HEK293 (cell line): ENCODE results near the gene RAD17.

ENCODE experiments used
- CTCF ChIA-PET: fragments of 350-600 bp; formaldehyde crosslinking; extraction: SDS; loops from one replicate; lab custom pipeline; 2021; ENCODE audit warnings: antibody characterized with exemption; lab: Yijun Ruan, JAX
- POLR2A ChIA-PET: fragments of 300-600 bp; formaldehyde crosslinking; extraction: SDS; loops from one replicate; lab custom pipeline; 2020; ENCODE audit warnings: antibody characterized with exemption, inconsistent platforms; lab: Yijun Ruan, JAX
- H3K27ac ChIP-seq: fragments of 200-500 bp; sonication (Bioruptor generic); 2 replicates; pipeline ENCODE4 v1.5.1; 2014; ENCODE audit warnings: low read depth, low read length, control low read depth, inconsistent platforms; ENCODE audit errors: extremely low read depth
- H3K36me3 ChIP-seq, 2 experiments: fragments of 200-500 bp in 1 of 2; sonication (Bioruptor generic) in 1 of 2; 1 replicate in 1 of 2; 2 replicates in 1 of 2; pipeline ENCODE4 v1.5.1; 2014 to 2017; ENCODE audit warnings: inconsistent platforms in 2 of 2, low read length in 2 of 2; ENCODE audit not compliant: control insufficient read depth in 2 of 2, insufficient read depth in 1 of 2
- H3K4me1 ChIP-seq: fragments of 200-500 bp; sonication (Bioruptor generic); 2 replicates; pipeline ENCODE4 v1.5.1; 2014; ENCODE audit warnings: mild to moderate bottlenecking, low read length, inconsistent platforms; ENCODE audit not compliant: control insufficient read depth, insufficient read depth
- H3K4me3 ChIP-seq: 2 replicates; pipeline ENCODE4 v1.5.1; 2011; ENCODE audit warnings: low read depth, mild to moderate bottlenecking, control low read depth, low read length, moderate library complexity
- H3K9me3 ChIP-seq: fragments of 200-500 bp; sonication (Bioruptor generic); 2 replicates; pipeline ENCODE4 v1.5.1; 2014; ENCODE audit warnings: low read depth, low read length, inconsistent platforms; ENCODE audit not compliant: control insufficient read depth, insufficient read depth
- KLF1 ChIP-seq: fragments of 450-650 bp; formaldehyde crosslinking; IDR thresholded peaks from 2 replicates; pipeline ENCODE4 v1.5.1; 2016; ENCODE audit warnings: missing biosample characterization, missing genetic modification characterization
- KLF17 ChIP-seq: fragments of 450-650 bp; formaldehyde crosslinking; IDR thresholded peaks from 2 replicates; pipeline ENCODE4 v1.5.1; 2016; ENCODE audit warnings: missing biosample characterization, missing genetic modification characterization
- OSR2 ChIP-seq: fragments of 450-650 bp; formaldehyde crosslinking; IDR thresholded peaks from 2 replicates; pipeline ENCODE4 v1.5.1; 2016; ENCODE audit warnings: missing biosample characterization, missing genetic modification characterization
- PRDM10 ChIP-seq: fragments of 450-650 bp; formaldehyde crosslinking; IDR thresholded peaks from 2 replicates; pipeline ENCODE4 v1.5.1; 2016; ENCODE audit warnings: missing biosample characterization, missing genetic modification characterization
- SP3 ChIP-seq: fragments of 450-650 bp; formaldehyde crosslinking; IDR thresholded peaks from 2 replicates; pipeline ENCODE4 v1.5.1; 2016; ENCODE audit warnings: missing biosample characterization, missing genetic modification characterization
- ZBTB49 ChIP-seq: fragments of 450-650 bp; formaldehyde crosslinking; IDR thresholded peaks from 2 replicates; pipeline ENCODE4 v1.5.1; 2016; ENCODE audit warnings: missing biosample characterization, missing genetic modification characterization, low read depth
- ZFP69B ChIP-seq: fragments of 450-650 bp; formaldehyde crosslinking; IDR thresholded peaks from 2 replicates; pipeline ENCODE4 v1.5.1; 2016; ENCODE audit warnings: missing biosample characterization, missing genetic modification characterization
- ZNF202 ChIP-seq: fragments of 450-650 bp; formaldehyde crosslinking; IDR thresholded peaks from 2 replicates; pipeline ENCODE4 v1.5.1; 2016; ENCODE audit warnings: missing biosample characterization, missing genetic modification characterization, borderline replicate concordance
- ZNF214 ChIP-seq: fragments of 450-650 bp; formaldehyde crosslinking; IDR thresholded peaks from 2 replicates; pipeline ENCODE4 v1.5.1; 2017; ENCODE audit warnings: missing biosample characterization, mild to moderate bottlenecking, missing genetic modification characterization, borderline replicate concordance
- ZNF23 ChIP-seq: fragments of 450-650 bp; formaldehyde crosslinking; IDR thresholded peaks from 2 replicates; pipeline ENCODE4 v1.5.1; 2016; ENCODE audit warnings: missing biosample characterization, missing genetic modification characterization, borderline replicate concordance
- ZNF239 ChIP-seq: fragments of 450-650 bp; formaldehyde crosslinking; IDR thresholded peaks from 2 replicates; pipeline ENCODE4 v1.5.1; 2016; ENCODE audit warnings: missing biosample characterization, missing genetic modification characterization
- ZNF266 ChIP-seq: fragments of 450-650 bp; formaldehyde crosslinking; IDR thresholded peaks from 2 replicates; pipeline ENCODE4 v1.5.1; 2016; ENCODE audit warnings: missing biosample characterization, missing genetic modification characterization, low read depth
- ZNF274 ChIP-seq, 2 experiments: fragments of 200-500 bp in 1 of 2; fragments of 450-650 bp in 1 of 2; sonication (Bioruptor generic) in 1 of 2; formaldehyde crosslinking in 1 of 2; IDR thresholded peaks; 2 replicates each; pipeline versions ENCODE4 v1.5.1 to v1.6.1; 2014 to 2016; ENCODE audit warnings: borderline replicate concordance in 1 of 2, inconsistent platforms in 1 of 2, low read length in 1 of 2, missing biosample characterization in 1 of 2, missing genetic modification characterization in 1 of 2
- ZNF366 ChIP-seq: fragments of 450-650 bp; formaldehyde crosslinking; conservative IDR thresholded peaks from 2 replicates; pipeline ENCODE4 v1.5.1; 2016; ENCODE audit warnings: missing biosample characterization, missing genetic modification characterization
- ZNF416 ChIP-seq: fragments of 450-650 bp; formaldehyde crosslinking; IDR thresholded peaks from 2 replicates; pipeline ENCODE4 v1.5.1; 2016; ENCODE audit warnings: missing biosample characterization, missing genetic modification characterization
- ZNF423 ChIP-seq: fragments of 450-650 bp; formaldehyde crosslinking; IDR thresholded peaks from 2 replicates; pipeline ENCODE4 v1.5.1; 2016; ENCODE audit warnings: missing biosample characterization, missing genetic modification characterization
- ZNF433 ChIP-seq: fragments of 450-650 bp; formaldehyde crosslinking; IDR thresholded peaks from 2 replicates; pipeline ENCODE4 v1.5.1; 2016; ENCODE audit warnings: missing biosample characterization, missing genetic modification characterization, low read depth
- ZNF514 ChIP-seq: fragments of 450-650 bp; formaldehyde crosslinking; IDR thresholded peaks from 2 replicates; pipeline ENCODE4 v1.5.1; 2016; ENCODE audit warnings: missing biosample characterization, missing genetic modification characterization
- ZNF521 ChIP-seq: fragments of 450-650 bp; formaldehyde crosslinking; IDR thresholded peaks from 2 replicates; pipeline ENCODE4 v1.5.1; 2017; ENCODE audit warnings: missing biosample characterization, mild to moderate bottlenecking, missing genetic modification characterization
- ZNF548 ChIP-seq: fragments of 450-650 bp; formaldehyde crosslinking; IDR thresholded peaks from 2 replicates; pipeline ENCODE4 v1.5.1; 2016; ENCODE audit warnings: missing biosample characterization, missing genetic modification characterization
- ZNF560 ChIP-seq: fragments of 450-650 bp; formaldehyde crosslinking; IDR thresholded peaks from 2 replicates; pipeline ENCODE4 v1.5.1; 2017; ENCODE audit warnings: missing biosample characterization, missing genetic modification characterization, borderline replicate concordance
- ZNF561 ChIP-seq: fragments of 450-650 bp; IDR thresholded peaks from 2 replicates; pipeline ENCODE4 v1.5.1; 2018; ENCODE audit warnings: missing biosample characterization, missing genetic modification characterization, borderline replicate concordance
- ZNF692 ChIP-seq: fragments of 450-650 bp; formaldehyde crosslinking; IDR thresholded peaks from 2 replicates; pipeline ENCODE4 v1.5.1; 2016; ENCODE audit warnings: missing biosample characterization, missing genetic modification characterization
- ZNF76 ChIP-seq: fragments of 450-650 bp; formaldehyde crosslinking; IDR thresholded peaks from 2 replicates; pipeline ENCODE4; 2016; ENCODE audit warnings: low read depth, missing biosample characterization, missing genetic modification characterization, borderline replicate concordance
- ZNF843 ChIP-seq: fragments of 450-650 bp; formaldehyde crosslinking; IDR thresholded peaks from 2 replicates; pipeline ENCODE4 v1.5.1; 2016; ENCODE audit warnings: missing biosample characterization, missing genetic modification characterization
- ZSCAN30 ChIP-seq: fragments of 450-650 bp; IDR thresholded peaks from 2 replicates; pipeline ENCODE4 v1.5.1; 2018; ENCODE audit warnings: missing biosample characterization, mild to moderate bottlenecking, missing genetic modification characterization, moderate library complexity
- TF ChIP-seq, protein P1 (sequence below): fragments of 450-650 bp; formaldehyde crosslinking; IDR thresholded peaks from 2 replicates; pipeline ENCODE4 v1.5.1; 2017; ENCODE audit warnings: missing biosample characterization, missing genetic modification characterization

The RAD17 gene

DNA sequence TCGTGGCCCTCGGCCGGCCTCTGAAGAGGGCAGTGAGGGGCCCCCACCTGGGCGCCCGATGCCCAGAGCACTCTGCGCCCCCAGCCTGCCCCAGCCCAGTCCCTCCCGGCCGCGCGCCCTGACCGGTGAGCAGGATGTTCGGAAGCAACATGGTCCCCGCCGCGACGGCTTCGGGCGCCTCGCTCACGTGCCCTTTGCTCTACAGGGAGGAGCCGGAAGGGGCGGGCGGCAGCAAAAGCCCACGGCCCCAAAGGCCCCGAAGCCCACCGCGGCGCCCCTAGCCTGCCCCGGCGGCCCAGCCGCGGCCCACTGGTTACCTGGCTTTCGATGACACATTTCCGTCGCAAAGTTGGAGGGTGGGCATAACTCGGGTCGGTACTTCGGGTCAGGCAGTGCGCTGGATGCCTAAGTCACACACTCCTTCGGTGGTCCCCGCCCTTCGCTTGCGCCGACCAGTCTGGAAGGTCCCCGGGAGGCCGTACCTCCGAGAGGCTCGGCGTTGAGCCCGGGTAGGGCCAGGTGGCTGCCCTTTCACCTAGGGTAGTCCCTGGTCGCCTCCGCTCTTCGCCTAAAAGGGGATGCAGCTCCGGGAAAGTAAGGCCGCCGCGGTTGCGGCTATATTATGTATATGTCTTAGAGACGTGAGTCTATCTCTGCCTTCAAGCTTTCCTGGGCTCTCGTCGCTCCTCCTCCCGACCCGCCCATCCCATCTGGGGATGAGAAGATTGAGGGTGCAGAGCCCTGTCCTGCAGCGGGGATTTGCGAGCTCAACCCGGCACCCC lies at the start of gene RAD17, which contains the start of the genes AK6 and TAF9:
Gene RAD17 (plus strand): TSS at position 479 of the 782 bp plus-strand sequence. CDS start 2,391 bp downstream, outside the sequence.
Gene AK6 (minus strand): TSS at position 181 of the 782 bp plus-strand sequence. CDS start 30 bp downstream, at position 151.
Gene TAF9 (minus strand): TSS at position 181 of the 782 bp plus-strand sequence. CDS start 3,783 bp downstream, outside the sequence.
- ChIA-PET CTCF (no interaction called here), POLR2A (interaction anchor here (0.6 to 1.0 kb wide), 7 partner anchors 12 to 180 kb away, joined by 3 to 6 read pairs (median 3); partner anchors contain the start of genes CDK7 and CENPH)
- TF ChIP-seq ZFP69B (tag by site-specific recombination) (peak; percentile 84), ZNF514 (tag by site-specific recombination) (no peak), ZNF423 (tag by site-specific recombination) (no peak), ZBTB49 (tag by site-specific recombination) (no peak), ZNF274 (IDR thresholded peaks at IDR 0.05; ENCODE audit: low read length) (no peak), ZNF274 (tag by site-specific recombination; IDR thresholded peaks at IDR 0.05; ENCODE audit: borderline replicate concordance) (no peak), ZNF561 (tag by site-specific recombination) (peak; percentile 83; the same call in 1 of the 2 replicates), ZNF521 (no peak), ZNF76 (tag by site-specific recombination) (peak; percentile 86; the same call in 1 of the 2 replicates), ZNF433 (tag by site-specific recombination) (no peak), ZNF214 (tag by site-specific recombination) (no peak), ZNF266 (tag by site-specific recombination) (no peak), ZNF366 (tag by site-specific recombination) (peak; percentile 11; the same call in 1 of the 2 replicates), PRDM10 (tag by site-specific recombination) (peak; percentile 69), OSR2 (tag by site-specific recombination) (peak; percentile 63), ZNF239 (tag by site-specific recombination) (no peak), SP3 (tag by site-specific recombination) (peak; percentile 98), KLF1 (tag by site-specific recombination) (peak; percentile 92), ZNF843 (tag by site-specific recombination) (peak; percentile 74), KLF17 (peak; percentile 97), ZSCAN30 (tag by site-specific recombination) (peak; percentile 52; the same call in 1 of the 2 replicates), ZNF416 (no peak), ZNF548 (no peak), ZNF202 (tag by site-specific recombination) (no peak), ZNF23 (tag by site-specific recombination) (no peak), ZNF692 (tag by site-specific recombination) (peak; percentile 88), ZNF560 (no peak)
- TF ChIP-seq, protein P1, sequence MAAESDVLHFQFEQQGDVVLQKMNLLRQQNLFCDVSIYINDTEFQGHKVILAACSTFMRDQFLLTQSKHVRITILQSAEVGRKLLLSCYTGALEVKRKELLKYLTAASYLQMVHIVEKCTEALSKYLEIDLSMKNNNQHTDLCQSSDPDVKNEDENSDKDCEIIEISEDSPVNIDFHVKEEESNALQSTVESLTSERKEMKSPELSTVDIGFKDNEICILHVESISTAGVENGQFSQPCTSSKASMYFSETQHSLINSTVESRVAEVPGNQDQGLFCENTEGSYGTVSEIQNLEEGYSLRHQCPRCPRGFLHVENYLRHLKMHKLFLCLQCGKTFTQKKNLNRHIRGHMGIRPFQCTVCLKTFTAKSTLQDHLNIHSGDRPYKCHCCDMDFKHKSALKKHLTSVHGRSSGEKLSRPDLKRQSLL (tag by site-specific recombination) = no peak

More for the DNA sequence above, at the start of gene RAD17, which contains the start of the genes AK6 and TAF9:
- peaks cover 32 to 33% of the 10 kb centered on the region in 2 experiments for H3K36me3 ChIP-seq
- peak within 1 kb of the TSS; percentile 66 for H3K4me3 ChIP-seq
- H3K4me1 ChIP-seq = no peaks in the 10 kb centered on the region
- H3K27ac ChIP-seq = peak within 1 kb of the TSS; percentile 99
- H3K9me3 ChIP-seq = no peaks in the 10 kb centered on the region
